PFSK-1 (cell line): ENCODE data around the gene PGAM4. TPM values are rescaled to one million over a fixed set of nuclear protein-coding genes. Genes with fewer than 3 reads are reported as not detected.

Experiments
- FOXP2 ChIP-seq: optimal IDR thresholded peaks from 2 replicates; pipeline ENCODE3; 2011; ENCODE audit warnings: borderline replicate concordance, control low read depth, inconsistent platforms; ENCODE audit not compliant: insufficient read depth; ENCODE audit errors: extremely low read length, extremely low read depth
- POLR2AphosphoS5 ChIP-seq: IDR thresholded peaks from 2 replicates; pipeline ENCODE4 v1.6.1; 2012; ENCODE audit warnings: low read depth, mild to moderate bottlenecking, control low read depth, low read length, moderate library complexity
- REST ChIP-seq, 2 experiments: IDR thresholded peaks; 2 replicates each; pipeline versions ENCODE4 v1.6.1 to v1.8.0; 2011 to 2012; ENCODE audit warnings: low read depth in 2 of 2, low read length in 2 of 2, control low read depth in 1 of 2, inconsistent platforms in 1 of 2, mild to moderate bottlenecking in 1 of 2, moderate library complexity in 1 of 2; ENCODE audit not compliant: insufficient read depth in 1 of 2
- SIN3A ChIP-seq: IDR thresholded peaks from 2 replicates; pipeline ENCODE4 v1.6.1; 2012; ENCODE audit warnings: mild to moderate bottlenecking, low read length, moderate library complexity, borderline replicate concordance; ENCODE audit not compliant: insufficient read depth
- TAF1 ChIP-seq: IDR thresholded peaks from 2 replicates; pipeline ENCODE4 v1.6.1; 2012; ENCODE audit warnings: low read length, control low read depth, borderline replicate concordance; ENCODE audit not compliant: insufficient read depth
- polyA plus RNA-seq: library from polyadenylated mRNA; unstranded; fragments of >200 nt; gene quantifications from one replicate; pipeline ENCODE4 v1.2.1, GENCODE V29; 2012; ENCODE audit warnings: low read depth, missing spikeins; ENCODE audit not compliant: insufficient read length

Gene PGAM4
- 0.80 TPM for polyA plus RNA-seq

GRCh38 chrX:77969538-77969937, at the start of gene PGAM4:
Gene PGAM4, minus strand, starts transcription at chrX:77969638. Its CDS starts 0 bp downstream, at chrX:77969638.
- no peak for TF ChIP-seq SIN3A

GRCh38 chrX:78011846-78012245, 42.4 kb upstream of the PGAM4 start:
- TF ChIP-seq SIN3A (no peak), TAF1 (no peak), POLR2AphosphoS5 (no peak), REST (IDR thresholded peaks at IDR 0.05; ENCODE audit: insufficient read depth in 1 of 2, low read depth in 2 of 2, low read length in 2 of 2) (no peak), FOXP2 (no peak)

- TF ChIP-seq SIN3A (no peak), POLR2AphosphoS5 (no peak), TAF1 (no peak), FOXP2 (no peak), REST (IDR thresholded peaks at IDR 0.05; ENCODE audit: insufficient read depth in 1 of 2, low read depth in 2 of 2, low read length in 2 of 2) (no peak)
Observed at GRCh38 chrX:77979870-77980269, 10.4 kb upstream of the PGAM4 start.

- no peak for TF ChIP-seq FOXP2
- no peak for TF ChIP-seq POLR2AphosphoS5
- no peak for TF ChIP-seq REST (IDR thresholded peaks at IDR 0.05; ENCODE audit: insufficient read depth in 1 of 2, low read depth in 2 of 2, low read length in 2 of 2)
- TF ChIP-seq TAF1: no peak
- TF ChIP-seq SIN3A: no peak
Observed at GRCh38 chrX:77977518-77977917, 8.1 kb upstream of the PGAM4 start.

- TF ChIP-seq SIN3A (no peak), REST (IDR thresholded peaks at IDR 0.05; ENCODE audit: insufficient read depth in 1 of 2, low read depth in 2 of 2, low read length in 2 of 2) (no peak), FOXP2 (no peak), TAF1 (no peak), POLR2AphosphoS5 (no peak)
Observed at GRCh38 chrX:77977095-77977494, 7.7 kb upstream of the PGAM4 start.
